GM19035 (cell line): ENCODE measurements around the gene PLAC9.

Source experiments
- ATAC-seq: cut with Tn5 transposase; IDR thresholded peaks from one replicate; pipeline ENCODE4 v1.9.1; 2021; ENCODE audit not compliant: unreplicated experiment

Gene PLAC9

DNA sequence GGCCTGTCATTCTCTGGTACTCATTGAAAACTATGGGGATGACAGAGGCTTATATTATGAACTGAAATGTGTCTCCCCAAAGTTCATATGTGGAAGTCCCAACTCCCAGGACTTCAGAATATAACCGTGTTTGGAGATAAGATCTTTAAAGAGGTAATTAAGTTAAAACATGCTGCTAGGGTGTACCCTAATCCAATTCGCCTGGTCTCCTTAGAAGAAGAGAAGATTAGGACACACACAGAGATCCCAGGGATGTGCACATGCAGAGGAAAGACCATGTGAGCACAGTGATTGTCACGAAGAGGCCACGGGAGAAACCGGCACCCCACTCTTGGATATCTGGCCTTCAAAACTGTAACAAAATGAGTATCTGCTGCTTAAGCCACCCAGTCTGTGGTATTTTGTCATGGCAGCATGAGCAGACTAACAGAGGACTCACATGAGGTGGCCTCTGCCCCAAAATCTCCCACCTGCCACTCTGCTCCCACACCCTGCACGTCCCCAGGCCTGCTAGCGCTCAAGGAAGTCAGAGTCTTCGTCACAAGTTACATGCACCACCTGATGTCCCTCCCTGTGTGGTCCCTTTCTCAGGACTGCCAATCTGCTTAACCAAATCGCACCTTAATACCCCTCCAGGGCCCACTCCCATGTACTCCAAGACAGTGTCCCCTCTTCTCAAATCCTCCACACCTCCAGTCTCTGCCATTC is 26.8 kb downstream of the PLAC9 start:
- ATAC-seq = no peak

DNA sequence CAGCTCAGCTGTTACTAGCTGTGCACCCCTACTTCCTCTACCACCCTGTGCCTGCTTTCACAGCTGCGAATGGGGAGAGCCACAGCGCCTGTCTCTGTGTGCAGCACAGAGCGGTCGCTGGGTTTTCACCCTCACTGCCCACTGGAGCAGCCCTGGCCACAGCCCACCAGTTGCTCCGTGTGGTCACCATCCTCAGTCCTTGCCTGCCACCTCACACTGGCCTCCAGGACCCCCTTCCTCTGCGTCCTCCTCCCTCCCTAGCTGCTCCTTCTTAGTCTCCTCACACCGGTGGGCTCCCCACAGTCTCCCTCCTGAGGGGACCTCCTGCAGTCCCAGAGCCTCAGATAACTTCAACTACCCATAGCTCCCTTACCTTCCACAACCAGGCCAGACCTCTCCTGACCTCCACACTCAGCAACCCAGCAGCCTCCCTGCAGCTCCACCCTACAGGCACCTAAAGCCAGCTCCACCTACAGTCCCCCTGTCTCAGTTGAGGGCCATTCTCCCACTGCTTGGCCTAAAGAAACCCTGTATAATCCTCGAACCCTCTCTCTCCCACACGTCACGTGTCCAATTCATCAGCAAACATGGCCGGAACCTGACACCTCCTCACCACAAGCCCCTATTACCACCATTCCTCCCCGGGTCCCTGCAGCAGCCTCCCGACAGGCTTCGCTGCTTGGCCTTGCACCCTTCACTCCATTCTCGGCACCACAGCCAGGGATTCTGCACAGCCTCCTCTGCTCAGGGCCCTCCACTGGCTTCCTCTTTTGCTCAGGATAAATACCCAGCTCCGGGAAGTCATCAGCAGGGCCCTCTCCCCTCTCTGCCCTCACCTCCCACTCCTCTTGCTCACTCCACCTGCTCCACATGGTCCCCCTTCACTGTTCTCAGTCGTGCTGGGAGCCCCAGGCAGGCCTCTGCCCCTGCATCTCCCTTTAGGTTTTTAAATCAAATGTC is 28.1 kb downstream of the PLAC9 start:
- ATAC-seq = no peak

DNA sequence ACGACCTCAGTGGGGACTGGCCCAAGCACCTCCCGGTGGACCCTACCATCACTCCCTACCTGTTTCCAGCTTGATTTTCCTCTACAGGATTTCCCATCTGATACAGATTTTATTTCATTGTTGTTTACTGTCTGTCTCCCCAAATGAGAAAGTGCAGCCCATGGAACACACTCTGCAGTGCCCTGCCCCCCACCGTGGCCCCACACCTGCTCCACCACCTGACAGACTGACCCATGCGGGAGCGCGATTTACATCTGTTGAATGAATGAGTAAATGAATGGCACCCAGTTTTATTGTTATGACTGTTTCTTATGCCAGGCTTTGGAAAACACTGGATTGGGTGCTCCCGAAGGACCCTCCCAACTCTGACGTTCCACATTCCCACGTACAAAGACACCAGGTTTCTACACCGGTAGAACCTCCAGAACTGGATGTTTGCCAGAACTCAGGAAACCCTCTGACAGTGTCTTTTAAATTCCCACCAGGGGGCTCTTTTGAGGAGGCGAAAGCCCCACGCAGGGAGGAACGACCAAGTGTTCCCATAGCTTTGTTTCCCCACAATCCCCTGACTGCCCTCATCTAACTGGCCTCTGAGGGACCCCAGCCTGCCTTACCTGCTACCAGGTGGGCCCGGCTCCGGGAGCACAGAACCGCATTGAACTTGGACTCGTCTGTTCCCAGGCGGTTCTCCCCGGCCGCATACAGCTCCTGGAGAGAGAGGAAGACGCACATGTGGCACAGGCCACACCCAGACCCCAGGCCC is 29.0 kb downstream of the PLAC9 start:
- no peak for ATAC-seq

DNA sequence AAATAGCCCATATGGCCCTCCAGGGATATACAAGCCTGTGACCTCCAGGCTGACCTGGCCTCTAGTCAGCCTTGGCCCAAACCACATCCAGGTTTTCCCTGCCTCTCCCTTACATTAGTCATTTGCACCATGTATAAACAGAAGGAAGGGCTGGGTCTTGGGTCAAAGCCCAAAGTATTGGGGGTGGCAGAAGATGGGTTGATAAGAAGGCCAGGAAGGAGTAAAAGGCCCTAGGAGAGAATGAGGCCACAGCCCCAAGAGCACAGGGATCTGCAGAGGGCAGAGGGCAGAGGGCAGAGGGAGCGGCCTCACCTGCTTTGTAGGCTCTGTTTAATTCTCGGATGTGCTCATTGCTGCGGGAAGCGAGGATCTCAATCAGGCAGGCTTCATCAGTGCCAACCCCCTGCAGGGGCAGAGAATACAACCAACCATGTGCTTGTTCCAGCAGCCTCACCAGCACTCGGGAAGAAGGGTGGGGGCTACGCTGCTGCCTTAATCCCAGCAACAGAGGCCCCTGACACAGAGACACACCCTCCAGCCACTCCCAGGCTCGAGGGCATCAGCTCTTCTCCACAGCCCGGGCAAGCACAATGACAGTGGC is 31.3 kb downstream of the PLAC9 start:
- no peak for ATAC-seq

DNA sequence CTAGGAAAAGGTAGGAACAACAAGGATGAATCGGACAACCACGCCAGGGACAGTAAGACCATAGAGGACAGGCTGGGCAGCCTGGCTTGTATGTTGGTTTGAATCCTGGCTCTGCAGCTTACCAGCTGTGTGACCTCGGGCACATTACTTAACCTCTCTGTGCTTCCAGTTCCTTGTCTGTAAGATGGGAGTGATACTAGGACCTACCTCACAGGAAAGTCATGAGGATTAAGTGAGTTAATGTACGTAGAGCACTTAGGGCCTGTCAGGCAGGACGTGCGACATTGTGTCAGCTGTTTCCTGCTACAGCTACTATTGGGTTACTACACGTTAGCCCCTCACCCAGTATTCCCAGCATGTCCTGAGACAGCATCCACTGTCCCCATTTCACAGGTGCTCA is 32.1 kb downstream of the PLAC9 start:
- ATAC-seq = no peak

DNA sequence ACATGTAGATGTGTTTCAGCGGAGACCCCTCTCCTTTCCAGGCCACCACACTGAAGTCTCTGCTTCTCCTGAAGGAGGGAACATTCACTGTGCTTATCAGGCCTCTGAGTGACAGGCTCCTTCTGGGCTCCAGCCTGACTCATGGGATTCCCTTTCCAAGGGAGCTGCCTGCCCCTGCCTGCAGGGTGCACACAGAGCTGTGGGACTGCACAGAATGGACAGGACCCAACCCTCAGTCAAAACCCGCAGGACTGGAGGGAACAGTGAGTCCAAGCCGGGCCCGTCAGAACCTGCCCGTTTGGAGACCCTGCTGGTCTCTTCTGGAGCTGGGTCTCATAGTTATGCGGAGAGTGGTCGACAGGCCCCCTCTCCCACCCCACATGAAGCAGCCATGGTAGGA is 32.6 kb downstream of the PLAC9 start:
- no peak for ATAC-seq

DNA sequence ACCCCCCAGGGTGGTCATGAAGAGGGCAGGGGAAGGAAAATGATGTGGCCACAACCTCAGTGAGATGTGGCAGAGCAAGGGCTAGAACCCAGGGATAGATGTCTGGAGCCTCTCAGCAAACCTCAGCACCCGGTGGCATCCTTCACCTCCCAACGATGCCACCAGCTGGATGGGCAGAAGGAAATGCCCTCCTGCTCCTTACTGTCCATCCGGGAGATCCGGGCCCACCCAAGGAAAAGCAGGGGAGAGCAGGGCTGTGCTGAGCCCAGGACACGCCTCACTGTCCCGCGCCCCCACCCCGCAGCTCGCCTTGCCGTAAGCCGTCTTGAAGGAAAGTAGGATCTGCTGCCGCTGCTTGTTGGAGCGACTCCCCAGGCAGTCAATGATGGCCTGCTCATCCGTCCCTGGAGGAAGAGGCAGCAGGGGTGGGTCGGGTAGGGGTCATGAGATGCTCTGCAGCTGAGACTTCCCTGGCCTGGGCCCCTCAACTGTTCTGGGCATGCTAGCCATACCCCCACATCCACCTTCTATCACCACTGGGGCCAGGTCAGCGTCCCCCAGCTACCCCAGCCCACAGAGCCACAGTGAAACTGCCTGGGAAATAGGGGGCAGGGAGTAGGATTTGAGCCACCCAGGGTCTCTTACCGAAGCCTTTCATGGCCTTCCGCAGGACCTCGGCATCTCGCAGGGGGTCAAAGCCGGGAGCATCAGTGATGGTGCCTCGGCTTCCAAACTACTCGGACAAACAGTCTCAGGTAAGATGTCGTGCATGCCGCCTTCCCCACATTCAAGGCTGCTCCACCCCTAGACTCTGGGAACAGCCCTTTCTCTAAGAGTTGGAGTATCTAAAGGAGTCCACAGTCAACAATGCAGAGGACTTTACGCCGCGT is 34.3 kb downstream of the PLAC9 start:
- ATAC-seq = no peak

DNA sequence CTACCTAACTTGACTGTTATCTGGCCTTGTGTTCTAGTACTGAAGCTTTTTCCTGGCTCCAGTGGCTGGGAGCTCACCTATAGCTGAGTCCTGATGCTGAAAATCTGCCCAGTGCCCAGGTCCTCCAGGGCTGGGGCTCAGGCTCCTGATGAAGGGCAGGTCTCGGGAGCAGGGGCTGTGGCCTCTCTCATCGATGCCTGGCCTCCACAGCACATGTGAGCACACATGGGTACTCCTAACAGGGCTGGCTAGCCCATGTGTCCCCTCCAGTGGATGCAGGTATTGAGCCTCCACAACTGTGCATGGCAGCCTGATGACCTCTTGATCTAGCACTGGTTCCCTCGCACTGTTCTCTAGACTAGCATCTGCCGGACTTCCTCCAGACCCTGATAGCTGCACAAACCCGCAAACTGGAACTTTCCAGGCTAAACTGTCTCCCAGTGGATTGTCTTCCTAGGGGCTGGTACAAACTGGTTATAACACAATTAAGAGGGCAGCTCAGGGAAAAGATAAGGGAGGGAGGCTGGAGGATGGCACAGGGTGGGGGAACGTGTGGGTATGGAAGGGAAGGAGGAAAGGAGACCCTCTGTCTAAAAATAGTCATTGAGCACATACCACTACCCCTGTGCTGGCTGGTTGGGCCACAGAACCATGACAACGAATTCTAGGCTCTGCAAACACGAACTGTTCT is 35.1 kb downstream of the PLAC9 start:
- ATAC-seq = no peak

DNA sequence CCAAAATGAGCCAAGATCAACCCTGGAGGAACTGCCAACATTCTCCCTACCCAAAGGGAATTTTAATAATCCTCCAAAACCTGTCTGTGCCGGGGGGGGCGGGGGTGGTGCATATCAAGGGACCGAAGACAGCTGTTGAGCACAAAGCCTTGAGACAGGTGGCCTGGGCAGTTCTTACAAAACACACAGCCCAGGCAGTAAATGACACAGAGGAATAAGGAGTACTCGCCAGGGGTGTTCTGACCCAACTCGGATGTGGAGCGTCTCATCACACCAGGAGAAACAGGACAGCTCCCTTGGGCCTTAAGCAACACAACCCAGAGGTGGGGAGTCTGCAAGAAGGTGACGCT is 35.6 kb downstream of the PLAC9 start:
- no peak for ATAC-seq

DNA sequence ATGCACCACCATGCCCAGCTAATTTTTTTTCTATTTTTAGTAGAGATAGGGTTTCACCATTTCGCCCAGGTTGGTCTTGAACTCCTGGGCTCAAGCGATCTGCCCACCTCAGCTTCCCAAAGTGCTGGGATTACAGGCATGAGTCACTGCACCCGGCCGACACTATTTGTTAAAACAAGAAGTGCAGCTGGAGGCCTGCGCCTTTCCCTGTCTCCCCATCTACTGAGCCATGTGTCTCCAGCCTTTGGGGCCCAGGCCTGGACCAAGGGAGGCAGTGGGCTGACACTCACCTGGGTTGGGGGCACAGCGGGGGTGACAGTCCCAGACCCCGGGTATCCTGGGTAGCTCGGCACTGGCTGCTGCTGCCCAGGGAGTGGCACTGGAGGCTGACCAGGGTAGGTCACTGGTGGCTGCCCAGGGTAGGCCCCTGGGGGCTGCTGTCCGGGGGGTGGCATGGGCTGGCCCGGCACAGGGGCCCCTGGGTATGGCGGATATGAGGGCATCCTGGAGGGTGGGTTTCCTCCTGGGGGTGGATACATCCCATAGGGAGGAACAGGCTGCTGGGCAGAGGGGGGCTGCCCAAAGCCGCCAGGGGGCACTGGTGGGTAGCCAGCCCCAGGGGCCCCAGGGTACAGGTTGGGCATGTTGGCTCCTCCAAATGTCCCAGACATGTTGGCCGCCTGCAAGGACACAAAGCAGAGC is 36.3 kb downstream of the PLAC9 start:
- ATAC-seq = no peak

DNA sequence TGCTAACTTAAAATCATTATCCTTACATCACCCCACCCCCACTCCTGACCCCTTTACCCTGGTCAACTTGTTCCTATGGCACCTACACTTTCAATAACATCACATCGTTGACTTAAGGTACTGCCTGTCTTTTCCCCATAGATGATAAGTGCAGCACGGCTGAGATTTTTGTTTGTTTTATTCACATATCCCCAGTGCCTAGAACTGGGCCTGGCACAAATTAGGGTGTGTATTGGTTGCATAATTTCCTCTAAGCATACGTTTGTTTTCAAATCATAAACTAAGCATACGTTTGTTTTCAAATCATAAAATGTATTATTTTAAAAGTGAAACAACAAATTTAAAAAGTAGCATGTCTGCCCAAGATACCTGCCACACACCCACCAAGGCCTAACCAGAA is 37.5 kb downstream of the PLAC9 start:
- ATAC-seq = no peak

DNA sequence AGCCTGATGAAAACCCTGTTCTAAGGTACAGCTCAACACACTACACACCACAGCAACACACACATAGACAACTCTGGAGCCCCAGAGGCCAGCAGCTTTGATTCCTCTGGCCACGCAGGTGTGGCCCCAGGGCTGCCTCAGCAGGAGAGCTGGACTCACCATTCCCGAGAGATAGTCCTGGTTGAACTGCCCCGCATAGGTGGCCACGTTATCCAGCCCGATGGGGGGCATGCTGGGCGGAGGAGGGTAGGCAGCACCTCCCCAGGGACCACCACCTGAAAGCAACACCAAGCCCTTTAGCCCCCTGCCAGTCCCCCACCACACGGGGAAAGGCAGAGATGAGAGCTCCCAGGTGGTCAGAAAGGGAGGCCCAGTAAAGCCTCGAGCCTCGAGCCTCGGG is 38.1 kb downstream of the PLAC9 start:
- ATAC-seq = no peak

DNA sequence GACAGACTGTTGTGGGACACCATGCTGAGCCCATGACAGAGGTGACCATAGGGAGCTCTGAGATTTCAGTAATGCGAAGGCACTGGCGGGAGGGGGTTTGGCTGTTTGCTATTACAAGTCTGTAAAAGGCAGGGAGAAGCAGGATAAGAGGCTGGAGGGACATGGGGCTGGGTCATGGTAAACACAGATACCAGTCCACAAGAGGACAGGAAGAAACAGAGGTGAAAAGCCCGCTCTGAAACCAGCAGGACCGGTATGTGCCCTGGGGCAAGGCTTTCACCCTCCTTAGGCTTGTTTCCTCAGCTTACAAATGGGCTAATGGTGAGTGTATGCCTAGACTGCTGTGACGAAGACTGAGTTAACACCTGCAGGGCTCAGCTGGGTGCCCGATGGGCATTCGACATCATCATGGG is 38.7 kb downstream of the PLAC9 start:
- no peak for ATAC-seq

DNA sequence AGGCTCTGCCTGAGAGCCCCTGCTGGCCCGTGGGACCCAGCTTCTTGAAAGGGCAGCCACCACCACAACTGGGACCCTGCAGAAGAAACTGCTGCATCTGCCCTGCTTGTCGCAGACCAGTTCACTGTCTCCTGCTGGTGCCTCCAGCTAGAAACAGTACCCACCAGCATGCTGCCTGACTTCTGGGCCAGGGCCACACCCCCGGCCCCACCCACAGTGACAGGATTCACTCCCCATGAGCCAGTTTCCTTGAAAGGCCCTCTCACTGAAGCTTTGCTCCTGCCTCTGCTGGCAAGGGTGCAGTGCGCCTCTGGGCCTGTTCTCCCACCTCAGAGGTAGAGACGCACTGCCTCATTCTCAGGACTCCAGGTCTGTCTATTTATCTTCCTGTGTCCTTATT is 40.4 kb downstream of the PLAC9 start:
- ATAC-seq = no peak

DNA sequence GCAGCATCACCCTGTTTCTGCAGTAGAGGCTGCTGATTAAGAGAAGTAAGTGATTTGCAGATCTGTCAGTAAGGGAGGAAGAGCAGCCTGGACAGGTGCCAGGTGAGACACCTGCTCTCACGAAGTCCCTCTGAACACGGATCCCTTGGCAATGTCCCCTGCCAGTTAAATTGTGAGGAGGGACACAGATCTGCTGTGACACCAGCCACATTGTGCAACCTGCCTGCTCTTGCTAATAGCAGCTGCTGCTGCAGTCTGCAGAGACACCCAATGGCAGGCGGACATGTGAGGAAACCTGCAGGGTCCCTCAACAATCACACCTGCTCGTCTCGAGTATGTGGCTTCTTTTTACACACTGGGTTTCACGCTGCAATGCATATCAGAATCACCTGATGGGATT is 40.9 kb downstream of the PLAC9 start:
- no peak for ATAC-seq

DNA sequence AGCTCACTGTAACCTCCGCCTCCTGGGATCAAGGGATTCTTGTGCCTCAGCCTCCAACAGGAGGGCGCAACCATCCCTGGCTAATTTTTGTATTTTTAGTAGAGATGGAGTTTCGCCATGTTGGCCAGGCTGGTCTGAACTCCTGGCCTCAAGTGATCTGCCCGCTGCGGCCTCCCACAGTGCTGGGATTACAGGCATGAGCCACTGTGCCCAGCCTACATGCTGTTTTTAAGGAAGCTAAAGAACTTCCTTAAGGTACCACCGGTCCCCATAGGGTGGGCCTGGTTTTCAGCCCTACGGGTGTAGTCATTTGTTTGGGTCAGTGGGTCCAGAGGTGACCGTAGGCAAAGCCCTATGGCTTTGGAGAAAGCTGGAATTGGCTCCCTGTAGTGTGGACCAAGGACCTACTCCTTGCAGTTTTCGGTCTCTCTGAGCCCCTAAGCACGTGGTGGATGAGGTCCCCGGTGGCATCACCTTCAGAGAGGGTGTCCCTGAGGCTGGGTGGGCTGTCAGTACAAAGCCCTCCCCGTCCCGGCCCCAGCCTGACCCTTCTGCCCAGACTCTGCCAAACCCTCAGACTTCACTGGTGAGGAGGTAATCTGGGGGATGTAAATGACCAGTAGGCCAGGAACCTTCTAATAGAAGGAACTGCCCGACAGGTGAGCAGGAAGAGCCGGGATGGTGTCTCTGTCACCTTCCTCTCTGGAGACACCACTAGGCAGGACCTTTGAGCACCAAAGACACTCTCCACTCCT is 42.3 kb downstream of the PLAC9 start:
- ATAC-seq = no peak

DNA sequence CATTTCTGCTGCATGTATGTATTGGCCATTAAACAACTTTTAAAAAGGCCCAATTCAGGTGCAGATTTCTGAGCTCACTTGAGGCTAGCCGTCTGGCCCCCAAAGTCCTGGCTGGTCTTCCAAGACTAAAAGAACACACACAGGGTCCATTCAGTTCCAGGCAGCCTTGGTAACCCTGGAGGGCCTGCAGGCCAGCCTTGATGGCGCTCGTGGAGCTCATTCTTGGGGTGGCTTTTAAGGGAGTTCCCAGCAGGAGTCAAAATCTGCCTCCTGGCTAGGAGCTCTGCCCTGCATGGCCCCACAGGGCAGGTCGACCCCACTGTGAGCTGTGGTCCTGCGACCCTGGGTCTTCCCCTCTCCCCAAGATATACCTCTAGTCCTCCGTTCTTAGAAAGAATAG is 44.0 kb downstream of the PLAC9 start:
- ATAC-seq = no peak
